ENCODE data around the gene PHF2. TPM values are rescaled to one million over a fixed set of nuclear protein-coding genes. Genes with fewer than 3 reads are reported as not detected.

The PHF2 gene
- total and polyA plus RNA-seq, 9 of the 15 experiments (the other 6 are each of a cell fraction or from before 2014, with no cell fraction given): 0.37 to 14.4 (median 8.1) TPM

- Histone ChIP-seq H4K20me1 (replicated peaks; ENCODE audit: control insufficient read depth, insufficient read depth, low read length) (peaks cover 11% of the 10 kb centered on the region; the same call in 1 of the 2 replicates), H3K9me3 (replicated peaks; ENCODE audit: control insufficient read depth, insufficient read depth, low read depth, low read length) (no peaks in the 10 kb centered on the region), H3K36me3 (ENCODE audit: control insufficient read depth, insufficient read depth, low read length) (no peaks in the 10 kb centered on the region), H3K79me2 (ENCODE audit: control insufficient read depth, insufficient read depth, low read length) (peaks cover 27% of the 10 kb centered on the region), H3K9me1 (ENCODE audit: control insufficient read depth, insufficient read depth, low read length) (no peaks in the 10 kb centered on the region), H2AFZ (ENCODE audit: low read depth, low read length) (no peak overlapping the region), H3K4me3 (no peak overlapping the region), H3K4me2 (ENCODE audit: insufficient read depth, low read length) (no peak overlapping the region), H3K4me1 (replicated peaks in 1 of 2; ENCODE audit: control insufficient read depth in 2 of 2, insufficient read depth in 2 of 2, low read length in 2 of 2) (peaks cover 6 to 17% of the 10 kb centered on the region in 2 experiments; a peak in 4 of 5 replicates), H3K9ac (ENCODE audit: insufficient read depth in 1 of 2, low read depth in 2 of 2, low read length in 2 of 2) (peak overlapping the region in 1 of 2 experiments; percentile 47; a peak in 2 of 4 replicates), H3K27ac (ENCODE audit: extremely low read depth, low read depth, low read length) (no peak overlapping the region), H3K27me3 (ENCODE audit: control insufficient read depth in 2 of 2, insufficient read depth in 2 of 2, low read length in 2 of 2) (no peaks in the 10 kb centered on the region)
- DNase-seq (ENCODE audit: extremely low read depth in 1 of 4, low spot score in 3 of 4): peak in 2 of 4 experiments; percentile 42 to 44
- intact Hi-C loops (cut with micrococcal nuclease) (no loop called here), in situ Hi-C loops (cut with MboI) (no loop called here)
- FAIRE-seq: peak; percentile 63
- POLR2A ChIA-PET: interaction anchor here (0.6 kb wide), 1 partner anchor 9 kb away, joined by 5 read pairs; no protein-coding TSS in a partner anchor
- 43% methylated on average over 11 of the region's 11 CpGs for WGBS (ENCODE audit: insufficient coverage, low coverage, missing lambda C conversion rate)
- BruUV-seq (replicated peaks): no TSS peak
- peak; percentile 81 for ATAC-seq
- CTCF ChIA-PET (ENCODE audit: low intra/inter-chr PET ratio): no interaction called here
- TF ChIP-seq GATA2 (CRISPR knock-in tag; IDR thresholded peaks at IDR 0.05): peak; percentile 19; the same call in 1 of the 2 replicates
- TF ChIP-seq, protein P1, sequence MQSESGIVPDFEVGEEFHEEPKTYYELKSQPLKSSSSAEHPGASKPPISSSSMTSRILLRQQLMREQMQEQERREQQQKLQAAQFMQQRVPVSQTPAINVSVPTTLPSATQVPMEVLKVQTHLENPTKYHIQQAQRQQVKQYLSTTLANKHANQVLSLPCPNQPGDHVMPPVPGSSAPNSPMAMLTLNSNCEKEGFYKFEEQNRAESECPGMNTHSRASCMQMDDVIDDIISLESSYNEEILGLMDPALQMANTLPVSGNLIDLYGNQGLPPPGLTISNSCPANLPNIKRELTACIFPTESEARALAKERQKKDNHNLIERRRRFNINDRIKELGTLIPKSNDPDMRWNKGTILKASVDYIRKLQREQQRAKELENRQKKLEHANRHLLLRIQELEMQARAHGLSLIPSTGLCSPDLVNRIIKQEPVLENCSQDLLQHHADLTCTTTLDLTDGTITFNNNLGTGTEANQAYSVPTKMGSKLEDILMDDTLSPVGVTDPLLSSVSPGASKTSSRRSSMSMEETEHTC (IDR thresholded peaks at IDR 0.05): no peak
- TF ChIP-seq NFE2 (IDR thresholded peaks at IDR 0.05; ENCODE audit: low read depth): no peak
- no peak for TF ChIP-seq ESRRA (IDR thresholded peaks at IDR 0.05; ENCODE audit: borderline replicate concordance, low read depth)
- TF ChIP-seq ZNF384 (IDR thresholded peaks at IDR 0.05; ENCODE audit: low read depth, low read length): no peak
- TF ChIP-seq NR2F6 (CRISPR knock-in tag; IDR thresholded peaks at IDR 0.05): no peak
- TF ChIP-seq GABPA (tag; conservative IDR thresholded peaks at IDR 0.05; ENCODE audit: low read depth): no peak
- peak; percentile 63 for TF ChIP-seq CBFA2T2 (conservative IDR thresholded peaks at IDR 0.05)
- TF ChIP-seq RAD21 (CRISPR knock-in tag; conservative IDR thresholded peaks at IDR 0.05 in 1 of 2, IDR thresholded peaks at IDR 0.05 in 1 of 2): peak in 1 of 2 experiments; percentile 4; a peak in 1 of 4 replicates
- TF ChIP-seq KDM4B (IDR thresholded peaks at IDR 0.05; ENCODE audit: borderline replicate concordance in 2 of 2, low read depth in 1 of 2): no peak
- peak; percentile 56; the same call in 1 of the 2 replicates for TF ChIP-seq TCF3 (CRISPR knock-in tag; IDR thresholded peaks at IDR 0.05)
- TF ChIP-seq TAF1 (IDR thresholded peaks at IDR 0.05; ENCODE audit: control insufficient read depth, extremely low read depth, insufficient read depth, low read length, severe bottlenecking): no peak
- TF ChIP-seq JUNB (CRISPR knock-in tag; conservative IDR thresholded peaks at IDR 0.05): no peak
- peak; percentile 31; the same call in 1 of the 2 replicates for TF ChIP-seq TAL1 (IDR thresholded peaks at IDR 0.05)
- TF ChIP-seq ETV1 (tag; conservative IDR thresholded peaks at IDR 0.05; ENCODE audit: low read depth): no peak
- TF ChIP-seq, protein P2, sequence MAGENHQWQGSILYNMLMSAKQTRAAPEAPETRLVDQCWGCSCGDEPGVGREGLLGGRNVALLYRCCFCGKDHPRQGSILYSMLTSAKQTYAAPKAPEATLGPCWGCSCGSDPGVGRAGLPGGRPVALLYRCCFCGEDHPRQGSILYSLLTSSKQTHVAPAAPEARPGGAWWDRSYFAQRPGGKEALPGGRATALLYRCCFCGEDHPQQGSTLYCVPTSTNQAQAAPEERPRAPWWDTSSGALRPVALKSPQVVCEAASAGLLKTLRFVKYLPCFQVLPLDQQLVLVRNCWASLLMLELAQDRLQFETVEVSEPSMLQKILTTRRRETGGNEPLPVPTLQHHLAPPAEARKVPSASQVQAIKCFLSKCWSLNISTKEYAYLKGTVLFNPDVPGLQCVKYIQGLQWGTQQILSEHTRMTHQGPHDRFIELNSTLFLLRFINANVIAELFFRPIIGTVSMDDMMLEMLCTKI (IDR thresholded peaks at IDR 0.05; ENCODE audit: partially characterized antibody): no peak
- TF ChIP-seq ZNF561 (CRISPR knock-in tag; conservative IDR thresholded peaks at IDR 0.05): no peak
- TF ChIP-seq, protein P3, sequence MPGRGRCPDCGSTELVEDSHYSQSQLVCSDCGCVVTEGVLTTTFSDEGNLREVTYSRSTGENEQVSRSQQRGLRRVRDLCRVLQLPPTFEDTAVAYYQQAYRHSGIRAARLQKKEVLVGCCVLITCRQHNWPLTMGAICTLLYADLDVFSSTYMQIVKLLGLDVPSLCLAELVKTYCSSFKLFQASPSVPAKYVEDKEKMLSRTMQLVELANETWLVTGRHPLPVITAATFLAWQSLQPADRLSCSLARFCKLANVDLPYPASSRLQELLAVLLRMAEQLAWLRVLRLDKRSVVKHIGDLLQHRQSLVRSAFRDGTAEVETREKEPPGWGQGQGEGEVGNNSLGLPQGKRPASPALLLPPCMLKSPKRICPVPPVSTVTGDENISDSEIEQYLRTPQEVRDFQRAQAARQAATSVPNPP (IDR thresholded peaks at IDR 0.05; ENCODE audit: borderline replicate concordance, insufficient read depth, insufficient read length): no peak
- peak; percentile 82 for TF ChIP-seq CBFA2T3 (IDR thresholded peaks at IDR 0.05)
Measured at GRCh38 chr9:93587651-93588347, 11.4 kb downstream of the PHF2 start.
